ENCODE results near the gene DUSP22.
"Not testable (repeated sequence)": the region's sequence is repeated elsewhere in the genome, so short reads cannot be mapped to it uniquely, and the experiment has no call there.

The DUSP22 gene

GRCh38 chr6:291697-292505 is at the start of gene DUSP22:
Gene DUSP22 (plus strand): TSS chr6:292487. CDS start chr6:292540, 53 bp downstream.
- no peak for DNase-seq

- DNase-seq, result no peak
Measured at GRCh38 chr6:246352-246751, 45.9 kb upstream of the DUSP22 start.

GRCh38 chr6:247351-247750 is 44.9 kb upstream of the DUSP22 start:
- DNase-seq, result no peak

- not testable (repeated sequence) for DNase-seq
Measured at GRCh38 chr6:248046-248445, 44.2 kb upstream of the DUSP22 start.

GRCh38 chr6:250676-251075 is 41.6 kb upstream of the DUSP22 start:
- DNase-seq, result no peak

- DNase-seq, result no peak
Measured at GRCh38 chr6:251920-252319, 40.4 kb upstream of the DUSP22 start.

- no peak for DNase-seq
Measured at GRCh38 chr6:252775-253535, 39.3 kb upstream of the DUSP22 start.

GRCh38 chr6:254016-254415 is 38.3 kb upstream of the DUSP22 start:
- DNase-seq, result no peak

GRCh38 chr6:255041-255750 is 37.1 kb upstream of the DUSP22 start:
- DNase-seq, result no peak

GRCh38 chr6:255751-256083 is 36.6 kb upstream of the DUSP22 start:
- no peak for DNase-seq

GRCh38 chr6:256169-256568 is 36.1 kb upstream of the DUSP22 start:
- DNase-seq, result no peak

GRCh38 chr6:257031-257725 is 35.1 kb upstream of the DUSP22 start:
- DNase-seq, result no peak

- DNase-seq, result no peak
Measured at GRCh38 chr6:257774-258173, 34.5 kb upstream of the DUSP22 start.

- no peak for DNase-seq
Measured at GRCh38 chr6:259316-259715, 33.0 kb upstream of the DUSP22 start.

GRCh38 chr6:259901-260508 is 32.3 kb upstream of the DUSP22 start:
- no peak for DNase-seq

- no peak for DNase-seq
Measured at GRCh38 chr6:264626-265025, 27.7 kb upstream of the DUSP22 start.

GRCh38 chr6:268394-268935 is 23.8 kb upstream of the DUSP22 start:
- DNase-seq, result no peak

- no peak for DNase-seq
Measured at GRCh38 chr6:273551-274058, 18.7 kb upstream of the DUSP22 start.

- DNase-seq, result no peak
Measured at GRCh38 chr6:277746-278145, 14.5 kb upstream of the DUSP22 start.

GRCh38 chr6:278494-278893 is 13.8 kb upstream of the DUSP22 start:
- no peak for DNase-seq

- DNase-seq, result no peak
Measured at GRCh38 chr6:279341-280029, 12.8 kb upstream of the DUSP22 start.
